Measurements from ENCODE around the gene IL36G. TPM values are rescaled to one million over a fixed set of nuclear protein-coding genes. Genes with fewer than 3 reads are reported as not detected.
A peak's percentile ranks its signal among the peaks of the same experiment; 100 is the strongest.

Gene IL36G
- total RNA-seq, 1 donor, result not detected

GRCh38 chr2:112941753-112942653 lies 35.8 kb upstream of the IL36G start:
- TF ChIP-seq CTCF (IDR thresholded peaks at IDR 0.05; ENCODE audit: insufficient read depth, low read length), result peak; percentile 99
- no peak overlapping the region for H3K4me3 ChIP-seq (ENCODE audit: low read depth, low read length)
- peak; percentile 82 for DNase-seq (ENCODE audit: low read depth)

GRCh38 chr2:112942654-112943002 lies 35.2 kb upstream of the IL36G start:
- DNase-seq (ENCODE audit: low read depth), result no peak
- H3K4me3 ChIP-seq (ENCODE audit: low read depth, low read length), result no peak overlapping the region
- no peak for TF ChIP-seq CTCF (IDR thresholded peaks at IDR 0.05; ENCODE audit: insufficient read depth, low read length)

GRCh38 chr2:112944971-112945370 lies 32.8 kb upstream of the IL36G start:
- no peak for TF ChIP-seq CTCF (IDR thresholded peaks at IDR 0.05; ENCODE audit: insufficient read depth, low read length)
- DNase-seq (ENCODE audit: low read depth), result no peak

GRCh38 chr2:112946086-112946485 lies 31.7 kb upstream of the IL36G start:
- no peak overlapping the region for H3K4me3 ChIP-seq (ENCODE audit: low read depth, low read length)
- no peak for TF ChIP-seq CTCF (IDR thresholded peaks at IDR 0.05; ENCODE audit: insufficient read depth, low read length)
- no peak for DNase-seq (ENCODE audit: low read depth)

More at GRCh38 chr2:112944971-112945370, 32.8 kb upstream of the IL36G start:
- no peak overlapping the region for H3K4me3 ChIP-seq (ENCODE audit: low read depth, low read length)

- DNase-seq (ENCODE audit: low read depth), result no peak
- TF ChIP-seq CTCF (IDR thresholded peaks at IDR 0.05; ENCODE audit: insufficient read depth, low read length), result no peak
- no peak overlapping the region for H3K4me3 ChIP-seq (ENCODE audit: low read depth, low read length)
These were observed 30.4 kb upstream of the IL36G start for GRCh38 chr2:112947374-112947773.

- DNase-seq (ENCODE audit: low read depth), result no peak
- no peak for TF ChIP-seq CTCF (IDR thresholded peaks at IDR 0.05; ENCODE audit: insufficient read depth, low read length)
These were observed 28.4 kb upstream of the IL36G start for GRCh38 chr2:112949456-112949855.

More at GRCh38 chr2:112949456-112949855, 28.4 kb upstream of the IL36G start:
- H3K4me3 ChIP-seq (ENCODE audit: low read depth, low read length), result no peak overlapping the region
